ENCODE data around the gene RHO. TPM values are rescaled to one million over a fixed set of nuclear protein-coding genes. Genes with fewer than 3 reads are reported as not detected.

RHO gene
- total RNA-seq, 4 donors from 2014 or later, result not detected

- Histone ChIP-seq H3K4me1 (no peaks in the 10 kb centered on the region), H3K27me3 (no peaks in the 10 kb centered on the region), H3K27ac (no peak overlapping the region), H3K9me3 (no peaks in the 10 kb centered on the region), H3K36me3 (no peaks in the 10 kb centered on the region), H3K4me3 (no peak overlapping the region)
- ATAC-seq, result no peak
- in situ Hi-C loops (cut with MboI; ENCODE audit: low sequenced_read_pairs in 4 of 4) (no loop called here), intact Hi-C loops (cut with DNase I; ENCODE audit: low total_unique reads) (no loop called here)
- TF ChIP-seq, protein P1, sequence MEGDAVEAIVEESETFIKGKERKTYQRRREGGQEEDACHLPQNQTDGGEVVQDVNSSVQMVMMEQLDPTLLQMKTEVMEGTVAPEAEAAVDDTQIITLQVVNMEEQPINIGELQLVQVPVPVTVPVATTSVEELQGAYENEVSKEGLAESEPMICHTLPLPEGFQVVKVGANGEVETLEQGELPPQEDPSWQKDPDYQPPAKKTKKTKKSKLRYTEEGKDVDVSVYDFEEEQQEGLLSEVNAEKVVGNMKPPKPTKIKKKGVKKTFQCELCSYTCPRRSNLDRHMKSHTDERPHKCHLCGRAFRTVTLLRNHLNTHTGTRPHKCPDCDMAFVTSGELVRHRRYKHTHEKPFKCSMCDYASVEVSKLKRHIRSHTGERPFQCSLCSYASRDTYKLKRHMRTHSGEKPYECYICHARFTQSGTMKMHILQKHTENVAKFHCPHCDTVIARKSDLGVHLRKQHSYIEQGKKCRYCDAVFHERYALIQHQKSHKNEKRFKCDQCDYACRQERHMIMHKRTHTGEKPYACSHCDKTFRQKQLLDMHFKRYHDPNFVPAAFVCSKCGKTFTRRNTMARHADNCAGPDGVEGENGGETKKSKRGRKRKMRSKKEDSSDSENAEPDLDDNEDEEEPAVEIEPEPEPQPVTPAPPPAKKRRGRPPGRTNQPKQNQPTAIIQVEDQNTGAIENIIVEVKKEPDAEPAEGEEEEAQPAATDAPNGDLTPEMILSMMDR (IDR thresholded peaks at IDR 0.05 in 4 of 5, conservative IDR thresholded peaks at IDR 0.05 in 1 of 5), result no peak
- TF ChIP-seq POLR2A (IDR thresholded peaks at IDR 0.05), result no peak
- no peak for DNase-seq
Measured at GRCh38 chr3:129526121-129526900, 2.1 kb upstream of the RHO start.

DNA sequence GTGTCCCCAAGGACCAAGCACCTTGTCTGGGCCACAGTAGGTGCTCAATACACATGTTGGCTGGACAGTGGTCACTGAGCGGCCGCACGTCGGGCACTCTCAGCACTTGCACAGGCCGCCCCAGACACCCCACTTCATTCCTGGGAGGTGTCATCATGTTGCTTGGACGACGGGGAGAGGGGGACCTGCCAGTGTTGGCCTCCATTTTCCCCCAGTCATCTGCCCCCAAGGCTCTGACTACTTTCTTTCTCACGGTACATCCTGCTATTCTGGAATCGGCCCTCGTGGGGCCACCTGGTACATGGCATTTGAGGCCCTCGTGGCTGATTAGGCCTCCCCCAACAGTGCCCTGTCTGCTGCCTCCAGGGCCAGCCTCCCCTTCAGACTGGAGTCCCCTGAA lies 1.2 kb upstream of the RHO start:
- in situ Hi-C loops (cut with MboI; ENCODE audit: low sequenced_read_pairs in 4 of 4) (no loop called here), intact Hi-C loops (cut with DNase I; ENCODE audit: low total_unique reads) (no loop called here)
- no peaks in the 10 kb centered on the region for H3K4me1 ChIP-seq
- no peaks in the 10 kb centered on the region for H3K36me3 ChIP-seq
- no peak for DNase-seq
- TF ChIP-seq, protein P1 (IDR thresholded peaks at IDR 0.05 in 4 of 5, conservative IDR thresholded peaks at IDR 0.05 in 1 of 5), result no peak
- no peak for TF ChIP-seq POLR2A (IDR thresholded peaks at IDR 0.05)
- no peak overlapping the region for H3K4me3 ChIP-seq
- no peak for ATAC-seq
- no peaks in the 10 kb centered on the region for H3K9me3 ChIP-seq
- H3K27ac ChIP-seq, result no peak overlapping the region
- no peaks in the 10 kb centered on the region for H3K27me3 ChIP-seq

- no peaks in the 10 kb centered on the region for H3K9me3 ChIP-seq
Measured at GRCh38 chr3:129529436-129530210, 1.2 kb downstream of the RHO start.

GRCh38 chr3:129530251-129530791 lies 1.9 kb downstream of the RHO start:
- TF ChIP-seq POLR2A (IDR thresholded peaks at IDR 0.05), result no peak
- TF ChIP-seq, protein P1 (IDR thresholded peaks at IDR 0.05 in 4 of 5, conservative IDR thresholded peaks at IDR 0.05 in 1 of 5), result no peak
- in situ Hi-C loops (cut with MboI; ENCODE audit: low sequenced_read_pairs in 4 of 4), result no loop called here
- H3K4me3 ChIP-seq, result no peak overlapping the region
- intact Hi-C loops (cut with DNase I; ENCODE audit: low total_unique reads), result no loop called here
- ATAC-seq (no peak), DNase-seq (no peak)
- no peaks in the 10 kb centered on the region for H3K4me1 ChIP-seq
- no peaks in the 10 kb centered on the region for H3K9me3 ChIP-seq
- H3K27ac ChIP-seq, result no peak overlapping the region
- H3K27me3 ChIP-seq, result no peaks in the 10 kb centered on the region
- H3K36me3 ChIP-seq, result no peaks in the 10 kb centered on the region

More at GRCh38 chr3:129529436-129530210, 1.2 kb downstream of the RHO start:
- H3K4me1 ChIP-seq, result no peaks in the 10 kb centered on the region
- intact Hi-C loops (cut with DNase I; ENCODE audit: low total_unique reads), result no loop called here
- no peak overlapping the region for H3K4me3 ChIP-seq
- no peak overlapping the region for H3K27ac ChIP-seq
- in situ Hi-C loops (cut with MboI; ENCODE audit: low sequenced_read_pairs in 4 of 4), result no loop called here
- DNase-seq (no peak), ATAC-seq (peak in 1 of 2 donors; percentile 14)
- H3K36me3 ChIP-seq, result no peaks in the 10 kb centered on the region
- no peaks in the 10 kb centered on the region for H3K27me3 ChIP-seq
- TF ChIP-seq, protein P1 (IDR thresholded peaks at IDR 0.05 in 4 of 5, conservative IDR thresholded peaks at IDR 0.05 in 1 of 5), result no peak
